HG02588 (cell line): ENCODE data around the gene VSTM2B.
"Not testable (repeated sequence)": the region's sequence is repeated elsewhere in the genome, so short reads cannot be mapped to it uniquely, and the experiment has no call there.

Experiments used
- ATAC-seq: cut with Tn5 transposase; IDR thresholded peaks from one replicate; pipeline ENCODE4 v1.9.1; 2021; ENCODE audit warnings: mild to moderate bottlenecking, moderate library complexity; ENCODE audit not compliant: unreplicated experiment

The VSTM2B gene

DNA sequence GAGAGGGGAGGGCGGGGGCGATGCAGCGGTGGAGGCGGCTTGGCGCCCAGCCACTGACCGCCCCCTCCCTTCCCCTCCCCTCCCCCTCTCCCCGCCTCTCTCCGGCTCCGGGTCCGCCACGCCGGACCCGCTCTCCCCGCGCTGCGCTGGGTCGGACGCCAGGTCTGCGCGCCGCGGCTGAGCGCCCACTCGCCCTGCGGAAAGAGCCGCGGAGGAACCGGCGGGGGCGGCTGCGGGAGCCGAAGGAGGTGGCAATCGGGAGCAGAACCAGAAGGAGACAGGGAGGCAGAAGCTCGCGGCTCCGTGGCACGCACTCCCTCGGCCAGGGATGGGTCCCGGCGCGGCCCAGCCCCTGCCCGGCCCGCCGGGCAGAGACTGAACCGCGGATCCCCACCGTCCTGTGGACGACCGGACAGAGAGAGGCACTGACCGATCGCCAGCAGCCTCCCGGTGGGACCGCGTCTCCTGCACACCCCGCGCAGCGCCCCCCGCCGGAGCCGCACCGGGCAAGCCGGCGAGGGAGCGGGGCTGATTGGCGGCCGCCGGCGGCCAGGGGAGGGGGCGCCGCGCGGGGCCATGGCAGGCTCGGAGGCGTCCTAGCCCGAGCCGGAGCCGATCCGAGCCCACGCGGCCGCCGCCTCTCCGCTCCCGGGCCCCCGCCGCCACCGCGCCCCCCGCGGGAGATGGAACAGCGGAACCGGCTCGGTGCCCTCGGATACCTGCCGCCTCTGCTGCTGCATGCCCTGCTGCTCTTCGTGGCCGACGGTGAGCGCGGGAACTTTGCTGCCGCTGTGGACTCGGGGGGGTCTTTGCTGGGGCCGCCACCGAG lies at the start of gene VSTM2B:
Gene VSTM2B, plus strand, starts transcription at position 94 of the 829 bp plus-strand sequence. Its CDS starts 590 bp downstream, at position 684.
- no peak for ATAC-seq

DNA sequence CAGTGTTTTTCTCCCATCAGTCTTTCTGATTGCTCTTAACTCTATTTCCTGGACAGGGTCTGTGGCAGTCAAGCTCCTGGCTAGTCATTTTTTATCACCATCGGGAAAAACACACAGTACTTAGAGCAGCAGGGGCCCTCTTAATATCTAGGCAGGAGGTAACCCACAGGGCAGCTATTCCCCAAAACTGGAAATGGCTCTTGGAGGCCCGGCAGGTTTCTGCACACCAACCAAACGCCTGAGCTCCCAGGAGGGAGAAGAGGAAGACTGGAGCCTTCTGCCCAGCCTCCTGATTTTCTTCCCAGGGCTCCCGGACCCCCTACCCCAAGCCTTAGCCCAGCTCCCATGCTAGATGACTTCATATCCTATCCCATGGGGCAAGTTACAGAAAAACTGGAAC lies 49.3 kb upstream of the VSTM2B start:
- ATAC-seq = no peak

GRCh38 chr19:29477831-29478577 lies 47.8 kb upstream of the VSTM2B start:
- no peak for ATAC-seq

DNA sequence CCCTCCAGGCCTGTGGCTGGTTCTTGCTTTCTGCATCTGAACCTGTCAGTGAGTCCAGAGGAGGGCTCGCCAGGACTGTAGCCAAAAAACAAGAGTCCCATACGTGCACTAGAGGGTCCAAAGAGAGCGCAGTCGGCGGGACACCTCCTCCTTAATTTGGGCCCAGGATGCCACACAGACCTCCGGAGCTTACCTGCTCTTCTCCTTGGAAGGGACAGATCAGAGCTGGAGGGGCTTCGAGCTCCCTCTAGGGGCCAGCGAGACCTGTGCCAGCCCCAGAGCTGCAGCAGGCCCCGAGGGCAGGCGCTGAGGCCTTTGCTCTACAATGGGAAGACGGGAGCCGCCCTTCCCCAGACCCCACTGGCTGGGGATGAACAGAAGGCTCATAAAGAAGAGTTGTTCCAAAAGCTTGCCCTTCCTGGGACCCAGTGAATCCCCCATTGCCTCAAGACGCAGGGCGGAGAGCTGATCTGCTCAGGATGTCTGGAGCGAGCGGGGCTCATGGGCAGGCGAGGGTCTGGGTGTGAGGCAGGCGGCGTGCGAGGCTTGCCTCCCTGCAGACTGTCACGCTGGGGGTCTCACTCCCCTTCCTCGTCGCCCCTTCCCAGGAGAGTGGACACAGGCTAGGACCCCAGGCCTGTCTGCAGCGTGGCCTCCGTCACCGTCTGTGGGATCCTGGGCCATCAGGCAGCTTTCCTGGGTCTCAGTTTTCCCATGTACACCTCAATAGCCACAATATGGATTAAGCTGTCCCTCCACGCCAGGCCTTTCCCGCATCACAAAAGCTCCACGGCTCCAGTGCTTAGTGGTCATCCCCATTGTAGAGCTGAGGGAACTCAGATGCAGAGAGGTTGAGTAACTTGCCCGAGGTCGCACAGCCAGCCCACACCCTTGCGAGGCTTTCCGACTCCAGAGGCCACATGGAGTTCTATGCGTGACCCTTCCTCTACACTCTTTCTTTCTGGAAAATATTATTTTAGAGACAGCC lies 46.9 kb upstream of the VSTM2B start:
- no peak for ATAC-seq

GRCh38 chr19:29479941-29480340 lies 45.9 kb upstream of the VSTM2B start:
- ATAC-seq = no peak

- no peak for ATAC-seq
Measured at GRCh38 chr19:29480507-29480906, 45.3 kb upstream of the VSTM2B start.

GRCh38 chr19:29482855-29483640 lies 42.7 kb upstream of the VSTM2B start:
- no peak for ATAC-seq

DNA sequence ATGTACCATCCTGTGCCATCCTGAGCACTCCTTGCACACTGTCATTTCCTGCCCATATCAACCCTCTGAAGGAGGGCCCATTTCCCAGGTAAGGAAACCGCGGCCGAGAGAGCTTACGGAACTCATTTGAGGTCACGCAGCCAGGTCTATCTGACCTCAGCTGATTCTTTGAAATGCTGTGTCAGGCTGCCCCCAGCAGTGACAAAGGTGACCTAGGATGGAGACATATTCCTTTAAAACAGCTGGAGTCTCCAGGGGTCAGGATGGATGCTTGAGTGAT lies 42.2 kb upstream of the VSTM2B start:
- no peak for ATAC-seq

DNA sequence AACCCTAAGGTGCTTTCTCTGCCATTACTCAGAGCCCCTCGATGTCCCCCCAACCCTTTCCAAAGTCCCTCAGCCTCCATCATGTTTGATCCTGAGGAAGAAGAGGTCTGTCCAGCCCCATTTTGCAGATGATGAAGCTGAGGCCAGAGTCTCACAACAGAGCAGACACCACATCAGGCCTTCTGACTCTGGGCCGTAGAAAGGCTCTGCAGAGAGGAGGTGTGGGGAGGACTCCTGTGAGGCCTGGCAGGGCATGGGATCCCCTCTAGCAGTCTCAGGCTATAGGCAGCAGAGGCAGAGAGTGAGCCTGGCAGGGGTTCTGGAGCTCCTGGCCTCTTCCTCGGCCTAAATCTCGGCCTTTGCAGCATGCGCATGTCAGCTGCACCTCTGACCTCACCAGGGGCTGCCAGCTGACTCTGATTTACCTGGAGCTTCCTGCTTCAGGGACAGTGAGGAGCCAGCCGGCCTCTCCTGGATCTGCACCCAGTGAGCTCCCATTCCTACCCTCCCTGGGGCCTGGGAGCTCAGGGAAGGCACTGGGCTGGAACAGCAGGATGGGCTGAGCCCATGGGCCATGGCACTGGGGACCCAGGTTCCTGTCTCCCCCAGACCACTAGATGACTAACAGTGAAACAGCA lies 41.7 kb upstream of the VSTM2B start:
- no peak for ATAC-seq

DNA sequence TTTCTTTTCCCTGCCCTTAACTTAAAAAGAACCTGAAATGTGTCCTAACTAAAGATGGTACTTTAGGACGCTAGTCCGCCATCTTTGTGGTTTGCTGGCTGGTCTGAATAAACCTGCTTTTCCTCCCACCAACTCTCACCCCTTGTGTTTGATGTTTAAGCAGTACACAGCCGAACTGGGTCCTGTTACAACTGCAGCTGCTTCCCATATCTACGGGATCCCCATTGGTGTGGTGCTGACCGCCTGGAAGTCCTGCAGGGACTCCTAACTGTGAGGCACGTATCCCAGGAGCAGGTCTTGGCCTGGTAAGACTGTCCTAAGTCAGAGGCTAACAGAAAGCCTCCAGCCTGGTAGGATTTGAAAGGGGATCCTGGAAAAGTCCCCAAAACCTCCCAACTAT lies 40.9 kb upstream of the VSTM2B start:
- no peak for ATAC-seq

GRCh38 chr19:29485293-29485692 lies 40.5 kb upstream of the VSTM2B start:
- no peak for ATAC-seq

- ATAC-seq = not testable (repeated sequence)
Measured at GRCh38 chr19:29486961-29487360, 38.8 kb upstream of the VSTM2B start.

- ATAC-seq = no peak
Measured at GRCh38 chr19:29487432-29487831, 38.4 kb upstream of the VSTM2B start.

GRCh38 chr19:29488316-29488715 lies 37.5 kb upstream of the VSTM2B start:
- ATAC-seq = no peak

GRCh38 chr19:29489172-29489951 lies 36.4 kb upstream of the VSTM2B start:
- ATAC-seq = no peak

- no peak for ATAC-seq
Measured at GRCh38 chr19:29491491-29491890, 34.3 kb upstream of the VSTM2B start.

DNA sequence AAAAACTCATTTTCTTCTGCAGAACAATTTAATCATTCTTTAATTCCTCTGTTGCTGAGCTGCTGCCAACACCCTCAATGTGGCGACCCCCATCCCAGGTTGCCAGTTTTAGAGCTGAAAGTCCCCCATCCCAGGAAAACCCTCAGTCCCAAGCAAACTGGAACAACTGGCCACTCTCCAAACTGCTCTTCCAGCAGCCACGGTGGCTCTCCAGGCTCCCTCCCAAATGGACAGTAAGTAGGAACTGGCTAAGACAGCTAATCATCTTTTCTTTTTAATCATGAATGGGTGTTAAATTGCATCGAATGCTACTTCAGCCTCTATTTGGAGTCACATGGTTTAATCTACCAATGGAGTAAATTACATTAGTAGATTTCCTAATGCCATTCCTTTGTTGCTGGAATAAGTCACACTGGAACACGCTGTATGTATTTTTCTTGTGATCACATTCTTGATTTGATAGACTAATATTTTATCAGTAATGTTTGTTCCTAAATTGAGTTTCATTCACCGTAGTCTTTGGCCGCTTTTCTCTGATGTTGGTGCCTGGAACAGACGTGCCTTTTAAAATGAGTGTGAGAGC lies 33.7 kb upstream of the VSTM2B start:
- ATAC-seq = no peak

DNA sequence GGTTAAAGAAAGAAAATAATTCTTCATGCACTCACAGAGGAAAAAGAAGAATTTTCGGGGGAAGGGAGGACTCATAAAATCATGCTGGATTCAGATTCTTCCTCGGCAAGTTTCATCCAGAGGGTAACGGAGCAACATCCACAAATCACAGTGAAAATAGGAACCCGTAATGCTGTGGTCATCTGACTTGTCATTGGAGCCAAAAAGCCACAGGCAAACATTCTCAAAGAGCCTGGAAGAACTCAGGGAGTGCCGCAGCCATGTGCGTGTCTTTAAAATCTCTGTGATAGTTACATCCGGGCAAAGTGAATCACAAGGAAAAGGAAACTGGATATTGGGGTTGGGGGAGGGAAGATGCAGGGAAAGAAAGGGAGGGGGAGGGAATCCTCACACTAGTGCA lies 33.0 kb upstream of the VSTM2B start:
- ATAC-seq = no peak

- no peak for ATAC-seq
Measured at GRCh38 chr19:29495091-29495490, 30.7 kb upstream of the VSTM2B start.
